ENCODE results near the gene MYBPHL.
"Not testable (repeated sequence)": the region's sequence is repeated elsewhere in the genome, so short reads cannot be mapped to it uniquely, and the experiment has no call there.

The MYBPHL gene

GRCh38 chr1:109304226-109304920 lies 2.4 kb downstream of the MYBPHL start:
- no peak for DNase-seq

DNA sequence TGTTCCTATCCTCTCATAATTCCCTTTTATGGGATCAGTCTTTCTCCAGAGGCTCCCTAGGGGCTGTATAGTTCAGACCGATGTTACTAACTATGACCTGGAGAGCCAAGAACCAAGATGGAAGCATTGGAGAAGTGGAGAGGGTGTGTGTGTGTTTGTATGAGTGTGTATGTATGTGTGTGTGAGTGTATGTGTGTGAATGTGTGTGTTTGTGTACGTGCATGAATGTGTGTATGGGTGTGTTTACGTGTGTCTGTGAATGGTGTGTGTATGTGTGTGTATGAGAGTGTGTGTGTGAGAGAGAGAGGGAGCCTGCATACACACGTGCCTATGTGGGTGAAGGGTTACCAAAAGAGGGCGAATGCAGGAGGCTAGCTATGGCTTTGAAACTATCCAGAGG lies 4.9 kb downstream of the MYBPHL start:
- no peak for DNase-seq

DNA sequence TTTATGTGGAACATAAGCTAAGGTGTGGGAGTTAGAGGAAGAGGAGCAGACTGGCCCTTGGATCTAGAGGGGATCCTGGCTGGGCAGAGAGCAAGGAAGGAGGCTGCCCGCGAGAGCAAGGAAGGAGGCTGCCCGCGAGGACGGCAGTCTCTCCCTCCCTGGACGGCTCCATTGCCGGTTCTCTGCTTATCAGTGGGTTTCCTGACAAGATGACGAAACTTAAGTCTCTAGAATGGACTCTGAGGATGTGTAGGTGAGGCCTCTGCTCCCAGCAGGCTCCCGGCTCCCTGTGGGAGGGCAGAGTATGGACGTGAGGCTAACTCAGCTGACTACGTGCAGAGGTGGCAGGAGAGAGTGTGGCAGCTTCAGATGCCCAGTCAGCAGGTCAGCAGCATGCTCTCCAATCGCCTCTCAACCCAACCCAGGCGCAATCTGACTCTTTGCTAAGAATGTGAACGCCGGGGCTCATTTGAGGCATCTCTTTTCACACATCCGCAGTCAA lies 6.1 kb downstream of the MYBPHL start:
- no peak for DNase-seq

DNA sequence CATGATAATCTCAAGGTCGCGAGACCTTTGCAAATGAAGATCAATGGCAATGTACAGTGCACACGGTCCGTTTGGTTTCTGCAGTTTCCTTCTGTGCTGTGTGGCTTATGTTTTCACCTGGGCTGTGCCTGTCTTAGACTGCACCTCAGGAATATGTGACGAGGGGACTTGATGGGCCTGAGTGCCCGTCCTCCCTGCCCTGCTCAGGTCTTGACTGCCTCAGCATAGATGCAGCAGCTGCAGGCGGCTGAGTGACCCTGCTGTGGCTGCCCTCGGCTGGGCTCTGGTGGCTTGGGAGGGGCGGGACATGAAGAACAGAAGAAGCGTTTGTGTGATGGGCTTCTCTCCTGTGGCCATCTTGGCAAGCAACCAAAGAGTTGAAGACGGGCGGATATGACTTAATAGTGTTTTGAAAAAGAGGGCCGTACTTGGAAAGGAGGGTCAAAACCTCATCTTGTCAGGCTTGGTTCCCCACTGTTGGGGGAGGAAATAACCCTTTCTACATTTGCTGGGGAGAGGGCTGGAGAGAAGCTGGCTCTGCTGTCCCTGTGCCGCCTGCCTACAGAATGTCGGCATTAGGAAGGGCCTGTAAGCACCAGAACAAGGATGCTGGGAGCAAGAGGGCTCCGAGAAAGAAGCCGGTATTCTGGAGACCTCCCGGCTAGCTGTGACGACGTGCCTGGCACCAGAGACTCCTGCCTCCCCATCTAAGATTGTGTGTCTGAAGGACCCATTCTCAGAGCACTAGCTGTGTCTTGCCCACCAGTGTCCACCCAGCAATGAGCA lies 7.1 kb downstream of the MYBPHL start:
- no peak for DNase-seq

- no peak for DNase-seq
Observed at GRCh38 chr1:109298666-109299557, 7.9 kb downstream of the MYBPHL start.

- DNase-seq, result no peak
Observed at GRCh38 chr1:109296782-109297181, 10.0 kb downstream of the MYBPHL start.

DNA sequence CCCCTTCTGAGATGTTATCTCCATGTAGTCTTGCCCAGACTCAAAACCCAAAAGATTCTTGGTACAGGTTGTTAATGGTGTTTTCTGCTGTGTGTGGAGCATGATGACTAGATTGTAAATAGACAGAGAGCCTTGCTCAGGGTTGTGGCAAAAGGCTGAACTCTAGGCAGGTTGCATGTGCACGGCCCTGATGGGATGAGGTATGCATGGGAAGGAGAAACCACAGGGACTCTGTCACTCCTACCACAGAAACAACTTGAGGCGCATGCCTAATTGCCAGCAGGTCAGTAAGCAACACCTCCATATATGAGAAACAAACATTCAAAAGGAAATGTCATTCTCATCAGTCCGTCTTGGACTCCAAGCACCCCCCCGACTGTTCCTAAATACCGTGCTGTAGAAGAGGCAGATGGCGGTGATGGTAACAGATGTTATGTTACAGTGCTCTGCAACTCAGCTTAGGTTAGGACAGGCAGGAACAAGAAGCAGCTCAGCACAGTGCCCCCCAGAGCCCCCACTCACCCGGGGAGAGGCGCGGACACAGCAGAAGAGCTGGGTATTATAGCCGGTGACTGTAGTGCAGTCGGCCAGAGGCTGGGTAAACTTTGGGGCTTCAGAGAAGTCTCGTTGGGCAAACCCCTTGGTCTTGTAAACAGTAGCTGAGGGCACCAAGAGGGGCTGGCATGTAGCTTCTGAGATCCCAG lies 10.9 kb downstream of the MYBPHL start:
- DNase-seq, result no peak

DNA sequence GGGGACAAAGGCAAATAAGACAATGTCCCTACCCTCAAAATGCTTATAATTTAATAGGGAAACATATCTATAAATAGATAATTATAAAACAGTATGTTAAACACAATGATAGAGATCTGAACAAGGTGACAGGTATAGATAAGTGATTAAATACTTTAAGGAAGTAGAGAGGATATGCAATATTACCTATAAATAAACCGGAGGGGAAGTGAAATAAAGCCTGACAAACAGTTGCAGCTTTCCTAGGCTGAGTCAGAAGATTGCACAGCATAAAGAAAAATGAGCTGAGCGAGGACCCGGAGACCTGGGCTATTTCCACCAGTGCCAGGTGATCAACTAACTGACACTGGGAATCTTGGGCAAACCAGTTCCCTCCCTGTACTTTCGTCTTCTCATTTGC lies 12.3 kb downstream of the MYBPHL start:
- no peak for DNase-seq

DNA sequence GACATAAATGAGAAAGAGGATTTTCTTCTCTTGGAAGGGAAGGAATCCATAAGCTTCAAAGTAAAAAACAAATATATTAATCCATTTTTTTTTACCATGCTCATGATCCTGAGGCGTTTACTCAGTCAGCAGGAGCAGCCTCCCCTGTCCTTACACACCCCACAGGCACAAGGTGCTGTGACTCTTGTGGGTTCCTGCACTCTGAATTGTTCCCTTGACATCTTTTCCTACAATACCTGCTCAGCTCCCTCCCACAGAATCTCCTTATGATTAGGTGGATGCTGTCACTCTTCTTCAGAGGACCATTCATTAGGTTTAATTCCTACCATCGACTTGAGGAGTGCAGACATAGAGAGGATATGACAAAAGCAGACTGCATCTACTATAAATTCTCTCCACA lies 13.8 kb downstream of the MYBPHL start:
- no peak for DNase-seq

DNA sequence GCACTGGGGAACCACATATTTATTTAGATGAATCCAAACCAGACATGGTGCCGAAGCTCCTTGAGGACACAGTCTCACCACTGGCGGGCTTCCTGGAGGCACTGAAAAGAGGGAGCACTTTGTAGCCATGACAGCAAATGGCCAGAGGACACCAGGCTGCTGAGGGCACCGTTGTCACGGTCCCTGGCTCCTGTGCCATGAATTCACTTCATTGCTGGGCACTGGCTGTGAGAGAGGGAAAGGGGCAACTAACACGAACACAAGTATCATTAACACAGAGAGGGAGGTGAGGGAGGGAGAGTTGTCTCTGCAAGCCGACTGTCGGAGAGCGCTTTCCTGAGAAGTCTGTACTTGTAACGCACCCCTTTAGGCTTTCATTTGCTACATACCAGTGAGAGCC lies 14.4 kb downstream of the MYBPHL start:
- no peak for DNase-seq

DNA sequence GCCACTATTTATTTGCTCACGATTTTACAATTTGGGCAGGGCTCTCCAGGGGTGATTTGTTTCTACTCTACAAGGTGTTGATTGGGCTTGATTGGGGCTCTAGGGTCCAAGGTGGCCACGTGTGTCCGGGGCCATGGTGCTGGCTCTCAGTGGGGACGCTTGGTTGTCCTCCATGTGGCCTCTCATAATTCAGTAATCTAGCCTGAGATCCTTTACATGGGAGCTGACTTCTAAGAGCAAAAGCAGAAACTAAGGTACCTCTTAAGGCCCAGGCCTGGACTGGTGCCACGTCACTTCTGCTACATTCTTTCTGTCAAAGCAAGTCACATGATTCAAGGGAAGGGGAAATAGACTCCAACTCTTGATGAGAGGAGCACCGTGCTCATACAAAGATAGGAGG lies 15.8 kb downstream of the MYBPHL start:
- no peak for DNase-seq

GRCh38 chr1:109290137-109290536 lies 16.7 kb downstream of the MYBPHL start:
- DNase-seq, result no peak

GRCh38 chr1:109286762-109287161 lies 20.0 kb downstream of the MYBPHL start:
- not testable (repeated sequence) for DNase-seq

DNA sequence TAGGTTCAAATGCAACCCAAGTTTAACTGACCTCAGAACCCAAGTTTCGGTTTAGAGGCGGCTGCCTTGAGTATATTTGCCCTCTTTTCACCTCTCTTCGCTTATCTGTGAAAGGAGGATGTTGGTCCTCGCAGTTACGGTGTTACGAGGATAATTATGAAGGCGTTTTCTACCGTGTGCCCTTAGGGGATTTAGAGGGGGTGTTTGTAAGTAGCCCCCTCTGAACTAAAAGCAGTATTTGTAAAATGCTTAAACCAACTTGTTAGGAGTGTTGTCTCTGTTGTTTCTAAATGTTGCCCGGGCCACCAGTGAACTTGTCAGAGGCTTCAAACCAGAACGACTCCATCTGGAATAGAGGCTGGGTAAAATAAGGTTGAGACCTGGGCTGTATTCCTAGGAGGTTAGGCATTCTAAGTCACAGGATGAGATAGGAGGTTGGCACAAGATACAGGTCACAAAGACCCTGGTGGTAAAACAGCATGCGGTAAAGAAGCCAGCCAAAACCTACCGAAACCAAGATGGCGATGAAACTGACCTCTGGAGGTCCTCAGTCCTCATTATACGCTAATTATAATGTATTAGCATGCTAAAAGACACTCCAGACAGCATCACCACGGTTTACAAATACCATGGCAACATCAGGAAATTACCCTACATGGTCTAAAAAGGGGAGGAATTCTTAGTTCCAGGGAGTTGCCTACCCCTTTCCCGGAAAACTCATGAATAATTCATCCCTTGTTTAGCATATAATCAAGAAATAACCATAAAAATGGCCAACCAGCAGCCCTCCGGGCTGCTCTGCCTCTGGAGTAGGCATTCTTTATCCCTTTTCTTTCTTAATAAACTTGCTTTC lies 22.8 kb downstream of the MYBPHL start:
- no peak for DNase-seq

DNA sequence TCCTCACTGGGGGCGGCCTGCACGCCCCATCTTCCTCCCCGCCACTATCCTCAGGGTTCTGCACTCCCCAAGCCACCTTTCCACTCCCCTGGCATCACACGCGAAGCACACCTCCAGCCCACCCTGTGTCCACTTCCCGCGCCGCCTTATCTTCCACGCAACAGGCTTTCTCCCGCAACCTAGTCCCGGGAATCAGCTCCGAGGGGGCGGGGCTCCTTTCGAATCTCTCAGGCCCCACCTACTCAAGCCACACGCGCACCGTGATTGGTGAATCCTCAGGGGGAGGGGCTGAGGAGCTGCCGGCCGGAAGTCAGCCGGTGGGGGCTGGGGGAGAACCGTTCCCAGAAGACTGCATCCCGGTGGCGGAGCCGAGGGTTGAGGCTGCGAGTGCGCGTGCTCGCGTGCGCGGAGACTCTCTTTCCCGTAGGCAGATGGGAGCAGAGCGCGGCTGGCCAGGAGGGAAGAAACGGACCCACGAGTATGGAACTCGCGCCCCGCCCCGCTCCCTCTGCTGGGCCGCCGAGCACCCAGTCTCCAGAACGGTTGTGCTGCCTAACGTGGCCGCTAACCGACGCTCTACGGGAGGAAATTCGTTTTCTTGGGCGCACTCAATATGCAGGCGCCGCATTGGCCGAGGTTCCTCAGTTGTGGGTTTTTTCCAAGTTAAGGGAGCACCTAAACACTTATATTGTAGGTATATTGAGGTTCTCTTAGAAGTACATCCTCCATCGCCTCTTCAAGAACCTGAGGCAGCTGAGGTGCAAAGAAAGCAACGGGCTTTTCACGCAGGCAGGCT lies 23.7 kb downstream of the MYBPHL start, which contains the start of gene PSRC1:
PSRC1 (minus strand) TSS at position 194 of the 796 bp plus-strand sequence.
- DNase-seq, result peak; percentile 91

DNA sequence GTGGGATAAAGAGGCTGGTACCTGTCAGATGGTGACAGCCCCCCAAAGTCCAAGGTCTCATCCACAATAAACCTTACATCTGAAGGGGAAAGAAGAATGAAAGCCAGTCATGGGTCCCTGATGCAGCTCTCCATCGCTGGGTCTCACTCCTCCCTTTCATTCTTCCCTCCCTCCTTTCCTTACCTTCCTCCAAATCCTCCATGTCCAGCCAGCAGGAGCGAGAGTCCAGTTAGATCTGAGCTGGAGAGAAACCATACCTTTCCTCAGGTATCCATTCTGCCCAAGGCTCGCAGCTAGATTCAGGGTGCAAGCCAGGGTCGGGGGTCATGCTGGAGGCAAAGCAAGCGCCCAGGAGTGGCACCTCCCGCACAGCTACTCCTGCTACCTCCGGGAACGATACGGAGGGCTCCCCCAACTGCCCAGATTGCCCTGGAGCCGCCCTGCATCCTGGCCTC lies 24.3 kb downstream of the MYBPHL start:
- DNase-seq, result no peak

DNA sequence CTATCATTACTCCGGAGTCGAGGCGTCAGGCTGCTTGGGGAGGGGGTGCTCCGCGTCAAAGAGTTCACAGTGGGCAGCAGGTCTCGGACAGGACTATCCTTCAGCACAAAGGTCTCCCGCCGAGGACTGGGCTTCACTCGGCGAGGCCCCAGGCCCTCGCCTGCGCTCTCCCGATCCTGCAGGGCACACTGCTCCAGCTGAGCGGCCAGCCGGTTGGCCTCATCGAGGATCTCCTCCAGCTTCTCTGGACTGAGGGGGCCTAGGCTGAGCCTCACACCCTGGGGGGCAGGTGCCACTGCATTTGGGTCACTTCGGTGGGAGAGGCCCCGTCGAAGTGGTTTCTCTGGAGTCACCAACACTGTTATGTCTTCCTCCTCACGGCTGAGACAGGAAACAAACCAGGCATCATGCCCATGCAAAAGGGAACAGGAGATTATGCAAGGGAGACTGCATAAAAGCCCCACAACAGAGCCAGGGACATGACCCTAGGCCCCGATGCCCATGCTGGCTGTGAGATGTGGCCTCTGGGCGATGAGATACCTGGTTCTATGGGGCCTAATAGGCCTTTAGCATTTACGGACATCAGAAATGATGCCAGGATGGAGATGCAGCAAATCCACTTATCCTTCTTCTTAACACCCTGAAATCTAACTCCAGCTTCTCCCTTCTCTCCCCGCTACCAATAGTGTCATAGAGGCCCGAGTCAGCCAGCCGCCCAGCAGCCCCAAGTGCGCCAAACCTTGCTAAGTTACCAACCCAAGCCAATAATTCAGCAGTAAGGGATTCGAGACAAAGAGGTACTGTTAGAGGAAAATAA lies 24.9 kb downstream of the MYBPHL start:
- DNase-seq, result no peak

DNA sequence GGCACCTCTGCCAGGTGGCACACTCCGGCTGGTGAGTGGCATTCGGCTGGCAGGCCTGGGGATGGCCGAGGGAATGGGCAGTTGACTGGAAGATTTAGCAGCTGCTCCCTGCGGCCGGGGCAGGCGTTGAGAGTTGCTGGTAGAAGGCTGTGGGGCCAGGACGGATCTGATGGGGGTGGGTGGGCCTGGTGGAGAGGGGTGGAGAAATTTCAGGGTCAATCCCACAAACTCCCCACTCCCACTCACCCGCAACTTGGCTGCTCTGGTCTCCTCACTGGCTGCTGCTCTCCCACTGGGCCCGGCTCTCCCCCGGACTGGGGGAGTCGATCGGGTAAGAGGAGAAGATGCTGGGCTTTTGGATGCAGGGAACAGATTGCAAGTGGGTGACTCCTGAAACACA lies 25.9 kb downstream of the MYBPHL start:
- no peak for DNase-seq

- DNase-seq, result no peak
Observed at GRCh38 chr1:109279615-109280278, 27.1 kb downstream of the MYBPHL start.

All from CD4-positive, alpha-beta T cell treated with Interleukin-21 for 1 hour (primary cell).